RWPE2 (cell line): ENCODE data around the gene FAAH2.

ENCODE experiments used
- ATAC-seq: fragments of 200-7000 bp; cut with Tn5 transposase; 3 replicates; pipeline ENCODE4 v1.9.1; 2021; ENCODE audit warnings: low read depth
- DNase-seq: peaks from one replicate; pipeline ENCODE4 v3.0.0-alpha.2; 2020; ENCODE audit warnings: low spot score
- H3K27ac ChIP-seq: fragments of 450-650 bp; 2 replicates; pipeline ENCODE4 v1.5.1; 2017; ENCODE audit warnings: mild to moderate bottlenecking; ENCODE audit not compliant: poor library complexity, severe bottlenecking
- H3K27me3 ChIP-seq: fragments of 250-450 bp; sonication (Bioruptor Pico); 2 replicates; pipeline ENCODE4 v1.5.1; 2021; ENCODE audit warnings: mild to moderate bottlenecking, moderate library complexity; ENCODE audit not compliant: insufficient read depth, poor library complexity, severe bottlenecking
- H3K36me3 ChIP-seq: fragments of 250-450 bp; sonication (Bioruptor Pico); 2 replicates; pipeline ENCODE4 v1.5.1; 2020; ENCODE audit warnings: low read depth, mild to moderate bottlenecking, moderate library complexity
- H3K4me1 ChIP-seq: fragments of 250-450 bp; sonication (Bioruptor Pico); 2 replicates; pipeline ENCODE4 v1.5.1; 2021; ENCODE audit warnings: mild to moderate bottlenecking, moderate library complexity; ENCODE audit not compliant: insufficient read depth, poor library complexity, severe bottlenecking
- H3K4me3 ChIP-seq: fragments of 250-450 bp; sonication (Bioruptor Pico); 2 replicates; pipeline ENCODE4 v1.5.1; 2021; ENCODE audit warnings: mild to moderate bottlenecking, moderate library complexity; ENCODE audit not compliant: severe bottlenecking
- H3K9me3 ChIP-seq: fragments of 250-450 bp; sonication (Bioruptor Pico); 2 replicates; pipeline ENCODE4 v1.5.1; 2021; ENCODE audit warnings: mild to moderate bottlenecking, moderate library complexity; ENCODE audit not compliant: severe bottlenecking
- CTCF ChIP-seq: fragments of 450-650 bp; IDR thresholded peaks from one replicate; pipeline ENCODE4 v1.5.1; 2017; ENCODE audit warnings: mild to moderate bottlenecking, moderate library complexity; ENCODE audit not compliant: poor library complexity, severe bottlenecking

FAAH2 gene

DNA sequence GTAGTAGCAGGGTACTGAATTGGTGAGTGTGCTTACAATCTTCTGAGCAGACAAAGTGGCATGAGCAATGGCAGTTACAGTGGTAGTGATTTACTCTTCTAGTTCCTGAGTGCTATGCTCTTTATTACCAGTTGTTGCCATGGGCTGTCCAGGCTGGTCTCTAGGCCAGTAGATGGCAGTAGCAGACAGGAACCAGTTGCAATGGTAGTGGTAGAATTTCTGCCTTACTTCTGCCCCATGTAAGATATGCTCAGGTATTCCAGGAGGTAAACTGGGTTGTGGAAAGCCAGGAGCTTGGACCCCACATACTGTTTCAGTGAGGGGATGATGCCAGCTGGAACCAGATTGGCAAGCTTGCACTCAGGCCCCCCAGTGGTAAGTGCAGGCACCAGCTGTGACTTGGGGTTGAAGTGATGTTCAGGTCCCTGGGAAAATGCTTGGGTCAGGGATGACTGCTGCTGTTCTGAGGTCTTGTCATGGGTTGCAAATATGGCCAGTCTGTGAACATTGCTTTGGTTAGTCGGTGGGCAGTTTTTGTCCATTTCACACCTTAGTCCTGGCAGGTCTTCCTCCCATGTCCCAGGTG, 242.3 kb downstream of the FAAH2 start:
- Histone ChIP-seq H3K4me1 (no peaks in the 10 kb centered on the region), H3K27me3 (no peaks in the 10 kb centered on the region), H3K4me3 (no peak overlapping the region), H3K36me3 (no peaks in the 10 kb centered on the region), H3K9me3 (no peaks in the 10 kb centered on the region), H3K27ac (no peak overlapping the region)
- TF ChIP-seq CTCF, result peak; percentile 40
- DNase-seq (no peak), ATAC-seq (peak; percentile 61; the same call in 2 of the 3 replicates)
